COLO668 (cell line): ENCODE data around the gene GALNT18.

Experiments
- DNase-seq: peaks from one replicate; lab custom pipeline; 2025; ENCODE audit not compliant: unreplicated experiment; lab: John Stamatoyannopoulos, UW

GALNT18 gene

DNA sequence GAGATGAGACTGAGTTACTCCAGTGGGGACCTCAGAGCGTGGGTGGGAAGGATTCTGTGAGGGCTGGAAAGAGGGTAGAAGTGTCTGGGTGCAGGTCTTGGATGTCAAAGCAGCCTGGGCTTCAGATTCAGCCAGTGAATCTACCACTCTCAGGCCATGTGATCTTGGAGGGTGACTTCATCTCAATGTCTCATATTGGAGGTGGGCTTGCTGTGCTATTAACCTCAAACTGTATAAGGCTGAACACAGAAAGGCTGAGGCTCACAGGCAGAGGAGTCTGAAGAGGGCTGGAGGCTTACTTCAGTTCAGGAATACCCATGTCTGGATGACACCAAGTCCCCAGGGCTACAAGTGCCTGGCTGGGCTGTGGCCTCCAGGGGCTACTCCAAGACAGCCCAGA is 332.1 kb downstream of the GALNT18 start:
- no peak for DNase-seq

DNA sequence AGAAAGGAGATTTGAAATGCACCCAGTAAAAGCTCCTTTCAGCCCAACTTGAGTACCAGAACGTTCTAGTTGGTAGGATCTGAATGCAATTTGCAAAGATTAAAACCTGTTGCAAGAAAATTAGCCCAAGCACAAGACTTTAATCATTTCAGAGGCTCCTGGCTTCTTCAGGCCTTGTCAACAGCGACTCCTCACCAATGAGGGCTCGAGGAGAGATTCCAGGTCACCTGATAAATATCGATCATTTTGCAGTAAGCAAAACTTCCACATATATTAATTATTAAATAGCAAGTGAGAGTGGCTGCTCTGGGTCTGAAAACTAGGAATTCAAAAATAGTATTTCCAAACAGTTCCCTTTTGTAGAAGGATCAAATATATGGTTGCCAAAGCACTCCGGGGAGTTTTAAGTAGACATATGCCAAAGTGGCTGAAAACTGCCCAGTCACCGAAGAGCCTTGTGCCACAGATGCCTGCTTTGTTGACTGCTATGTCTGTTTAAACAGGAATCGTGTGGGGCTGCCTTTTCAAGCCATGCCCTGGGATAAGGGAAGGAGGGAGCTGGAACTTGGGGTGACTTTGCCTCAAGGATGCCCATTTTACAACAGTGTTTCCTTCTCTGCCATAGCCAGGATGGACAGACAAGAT is 332.7 kb downstream of the GALNT18 start:
- DNase-seq, result no peak

DNA sequence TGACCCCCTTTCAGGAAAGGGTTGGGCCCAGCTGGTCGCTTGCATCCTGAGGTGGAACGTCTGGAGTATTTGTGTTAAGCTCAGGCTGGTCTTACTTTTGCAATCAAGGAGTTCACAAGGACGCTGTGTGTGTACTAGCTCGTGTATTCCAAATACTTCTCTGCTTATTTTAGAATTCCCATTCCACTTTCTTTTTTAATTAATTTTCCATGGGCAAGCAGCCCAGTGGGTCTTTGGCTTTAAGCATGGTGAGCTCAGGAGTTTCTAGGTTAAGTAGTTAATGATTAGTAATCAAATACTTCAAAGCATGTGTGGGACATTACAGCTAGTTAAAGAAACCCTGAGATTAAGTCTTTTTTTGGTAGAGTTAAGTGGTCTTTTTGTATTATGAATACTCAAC is 337.3 kb downstream of the GALNT18 start:
- DNase-seq, result no peak

- DNase-seq, result no peak
Measured at GRCh38 chr11:11281626-11282025, 340.2 kb downstream of the GALNT18 start.

- no peak for DNase-seq
Measured at GRCh38 chr11:11280826-11281225, 341.0 kb downstream of the GALNT18 start.

DNA sequence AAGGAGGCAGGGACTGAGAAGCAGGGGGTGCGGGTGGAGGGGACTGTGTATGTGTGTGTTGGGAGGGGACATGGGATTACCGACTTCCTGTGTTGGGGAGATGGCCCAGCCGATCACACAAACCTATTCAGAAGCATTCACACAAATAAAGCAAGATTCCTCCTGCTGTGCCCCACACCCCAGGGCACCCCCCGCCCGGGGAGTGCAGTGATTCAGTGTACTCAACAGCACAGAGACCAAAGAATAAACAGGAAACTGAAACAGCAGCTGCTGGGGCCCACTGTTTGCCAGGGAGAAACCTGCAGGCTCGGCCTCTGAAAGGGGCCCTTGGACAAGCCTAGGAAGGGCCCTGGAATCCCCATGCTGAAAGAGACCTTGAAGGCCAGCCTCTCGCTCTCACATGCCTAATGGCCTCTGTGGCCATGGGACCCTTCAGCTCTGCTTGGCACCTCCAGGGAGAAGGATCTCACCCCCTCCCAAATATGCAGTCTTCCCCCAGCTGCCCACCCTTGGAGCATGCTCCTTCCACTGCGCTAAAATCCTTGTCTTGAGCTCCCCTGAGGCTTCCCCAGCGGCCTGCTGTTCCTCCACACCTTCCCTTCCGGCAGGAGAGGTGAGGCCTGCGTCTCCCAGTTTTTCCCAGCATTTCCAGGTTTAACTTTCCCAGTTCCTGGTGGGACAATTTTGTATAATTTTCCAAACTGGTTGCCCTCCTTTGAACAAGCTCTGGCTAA is 341.7 kb downstream of the GALNT18 start:
- peak; percentile 92 for DNase-seq

DNA sequence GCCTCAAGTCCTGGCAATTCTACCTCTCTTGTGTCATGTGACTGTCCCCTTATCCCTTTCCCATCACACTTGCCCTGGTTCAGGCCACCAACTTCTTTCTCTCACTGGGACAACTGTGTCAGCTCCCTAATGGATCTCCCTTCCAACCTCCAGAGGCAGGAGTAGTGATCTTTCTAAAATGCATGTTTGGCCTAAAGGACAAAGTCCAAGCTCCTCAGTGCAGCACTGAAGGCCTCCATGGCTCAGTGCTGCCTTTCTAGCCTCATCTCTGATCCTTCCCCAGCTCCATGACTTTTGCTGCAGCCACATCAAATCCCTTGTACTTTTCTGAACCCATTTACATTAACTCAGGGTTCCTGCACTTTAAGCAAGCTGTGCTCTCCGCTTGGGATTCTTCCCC is 349.6 kb downstream of the GALNT18 start:
- DNase-seq, result no peak

DNA sequence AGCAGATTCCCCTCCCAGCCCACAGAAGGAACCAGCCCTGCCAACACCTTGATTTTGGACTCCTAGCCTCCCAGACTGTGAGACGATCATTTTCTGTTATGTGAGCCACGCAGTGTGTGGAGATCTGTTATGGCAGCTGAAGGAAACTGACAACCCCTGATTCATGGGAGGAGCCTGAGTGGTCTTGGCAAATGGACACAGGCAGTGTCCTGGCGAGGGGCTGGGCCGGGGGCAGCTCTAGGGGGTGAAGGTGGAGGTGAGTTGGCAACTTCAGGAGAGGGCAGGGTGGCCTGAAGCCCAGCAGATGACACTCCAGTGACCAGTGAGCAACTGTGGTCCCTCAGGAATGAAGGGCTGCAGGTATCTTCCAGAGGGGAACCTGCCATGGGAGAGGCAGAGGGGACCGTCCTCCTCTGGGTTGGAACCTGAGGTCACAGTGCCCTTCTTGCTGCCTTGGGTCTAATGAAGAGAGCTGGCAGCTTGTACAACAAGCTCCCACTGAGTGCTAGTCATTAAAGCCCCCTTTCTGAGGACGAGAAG is 351.5 kb downstream of the GALNT18 start:
- DNase-seq, result no peak

GRCh38 chr11:11268706-11269105 is 353.1 kb downstream of the GALNT18 start:
- DNase-seq, result no peak

- no peak for DNase-seq
Measured at GRCh38 chr11:11268119-11268518, 353.7 kb downstream of the GALNT18 start.

- DNase-seq, result no peak
Measured at GRCh38 chr11:11267312-11267711, 354.5 kb downstream of the GALNT18 start.

DNA sequence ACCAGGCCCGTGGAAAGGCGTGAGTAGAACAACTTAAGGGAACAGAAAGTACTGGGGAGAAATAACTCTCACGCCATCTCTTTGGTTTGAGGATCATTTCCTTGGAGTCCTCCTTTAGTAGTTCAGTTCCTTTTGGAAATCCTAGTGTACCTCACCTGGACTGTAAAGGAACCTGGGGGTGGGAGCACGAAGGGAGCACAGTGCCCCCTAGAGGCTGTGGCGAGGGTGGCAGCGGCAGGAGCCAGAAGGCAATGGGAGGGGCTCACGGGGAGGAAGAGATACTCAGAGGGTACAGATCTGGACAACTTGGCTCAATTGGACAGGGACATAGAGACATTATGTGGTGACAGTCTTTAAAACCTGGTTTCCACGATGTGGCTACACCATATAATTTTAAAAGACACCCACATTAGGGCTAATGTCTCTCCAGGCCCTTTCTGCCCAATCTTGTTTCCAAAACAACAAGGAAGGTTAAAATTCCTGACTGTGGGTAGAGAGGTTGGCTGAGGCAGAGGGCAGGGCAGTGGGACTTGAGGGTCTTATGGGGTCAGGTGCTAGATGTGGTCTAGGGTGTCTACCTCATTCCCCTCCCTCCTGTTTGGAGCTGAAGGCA is 355.7 kb downstream of the GALNT18 start:
- peak; percentile 61 for DNase-seq

DNA sequence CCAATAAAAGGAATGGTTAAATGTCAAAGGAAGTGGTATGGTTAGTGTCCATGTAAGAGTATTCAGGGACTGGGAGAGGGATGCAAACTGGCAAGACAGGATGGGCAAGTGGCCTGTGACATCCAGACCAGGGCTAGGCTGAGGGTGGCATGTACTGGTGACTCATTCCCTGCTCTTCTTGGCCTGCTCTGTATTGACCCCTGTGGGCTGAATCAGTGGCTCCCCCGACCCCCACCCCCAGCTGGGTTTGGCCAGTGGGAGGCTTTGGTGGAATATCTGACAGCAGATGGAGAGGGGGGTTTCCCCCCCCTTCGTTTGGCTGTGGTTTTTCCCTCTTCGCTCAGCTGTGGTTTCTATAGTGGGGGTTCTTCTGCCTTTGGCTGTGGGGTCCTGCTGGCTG is 356.5 kb downstream of the GALNT18 start:
- no peak for DNase-seq

GRCh38 chr11:11263238-11264005 is 358.4 kb downstream of the GALNT18 start:
- no peak for DNase-seq

GRCh38 chr11:11262171-11262920 is 359.5 kb downstream of the GALNT18 start:
- no peak for DNase-seq

DNA sequence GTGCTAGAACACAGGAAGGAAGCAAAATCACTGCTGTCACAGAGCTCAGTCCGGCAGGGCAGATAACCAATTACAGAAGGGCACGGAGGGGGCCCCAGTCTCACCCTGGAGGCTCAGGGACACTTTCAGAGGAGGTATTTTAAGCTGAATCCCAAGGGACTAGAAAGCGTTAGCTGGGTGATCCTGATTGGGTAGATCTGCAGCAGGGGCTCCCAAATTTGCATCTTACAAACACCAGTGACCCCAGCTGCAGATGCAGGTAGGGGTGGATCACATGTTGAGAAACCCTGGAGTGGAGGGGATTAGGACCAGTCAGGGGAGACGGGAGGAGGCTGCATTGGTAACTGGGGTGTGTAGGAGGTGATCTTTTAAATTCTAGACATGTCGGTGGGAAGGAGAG is 360.2 kb downstream of the GALNT18 start:
- DNase-seq, result no peak

DNA sequence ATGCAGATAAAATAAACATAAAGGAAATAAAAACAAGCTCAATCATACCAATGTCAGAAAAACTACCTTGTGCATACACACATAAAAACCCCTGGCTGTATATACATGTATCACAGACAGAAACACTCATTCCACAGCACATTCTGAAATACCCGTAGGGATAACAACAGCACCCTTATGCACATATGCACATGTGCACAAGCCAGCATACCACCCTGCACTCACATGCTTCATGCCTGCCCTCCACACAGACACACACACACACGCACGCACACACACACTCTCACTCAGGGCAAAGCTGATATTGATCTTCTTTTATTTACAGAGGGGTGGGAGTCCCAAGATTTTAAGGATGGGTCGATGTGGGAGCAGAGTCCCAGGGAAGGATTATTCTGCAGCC is 360.9 kb downstream of the GALNT18 start:
- DNase-seq, result no peak

DNA sequence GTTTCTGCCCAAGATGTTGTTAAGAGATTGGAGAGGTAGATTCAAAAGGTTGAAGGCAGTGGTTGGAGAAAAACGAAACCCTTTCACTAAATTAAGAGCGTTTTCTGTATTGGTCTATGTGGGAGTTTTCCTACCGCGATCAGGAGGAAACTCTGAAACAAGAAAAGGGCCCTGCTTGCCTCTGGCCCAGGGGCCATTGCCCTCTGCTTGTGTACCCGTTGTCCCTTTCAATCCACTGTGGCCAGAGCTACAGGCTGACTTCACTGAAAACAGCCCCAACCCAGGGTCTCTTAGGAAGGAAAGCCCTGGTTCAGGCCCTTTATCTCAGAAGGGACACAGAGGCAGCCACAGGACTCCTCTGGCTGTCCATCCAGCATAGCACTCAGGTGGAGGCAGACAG is 367.8 kb downstream of the GALNT18 start:
- no peak for DNase-seq

DNA sequence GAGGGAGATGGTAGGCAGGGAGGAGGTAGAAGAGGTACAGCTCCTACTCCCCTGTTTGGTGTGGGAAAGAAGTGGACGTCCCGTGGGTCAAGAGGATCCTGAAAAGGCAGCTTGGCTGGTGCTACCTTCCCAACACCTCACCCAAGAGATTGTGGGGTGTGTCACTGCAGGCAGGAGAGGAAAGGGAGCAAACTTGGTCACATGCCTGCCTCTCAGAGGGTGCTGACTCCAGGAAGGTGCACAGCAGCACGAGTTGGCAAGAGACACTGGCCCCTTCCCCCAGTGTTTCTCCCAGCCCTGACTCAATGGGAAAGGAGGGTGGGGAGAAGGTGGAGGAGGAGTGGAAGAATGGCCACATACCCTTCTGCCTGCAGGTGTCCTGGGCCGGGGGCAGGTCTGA is 368.3 kb downstream of the GALNT18 start:
- no peak for DNase-seq

GRCh38 chr11:11252403-11252802 is 369.4 kb downstream of the GALNT18 start:
- DNase-seq, result peak; percentile 93
